Stimulated activated naive CD8-positive, alpha-beta T cell treated with anti-CD3 and anti-CD28 coated beads, Interleukin-15, Interleukin-2, amounts not matched to agents 100 U/mL and 50 U/mL, for 24 hours (primary cell): ENCODE results near the gene PALMD.

Experiments
- ATAC-seq: fragments of 150-1000 bp; cut with Tn5 transposase; one replicate; pipeline ENCODE4 v1.10.0; 2021
- DNase-seq: peaks from one replicate; pipeline ENCODE4 v3.0.0; 2021

The PALMD gene

DNA sequence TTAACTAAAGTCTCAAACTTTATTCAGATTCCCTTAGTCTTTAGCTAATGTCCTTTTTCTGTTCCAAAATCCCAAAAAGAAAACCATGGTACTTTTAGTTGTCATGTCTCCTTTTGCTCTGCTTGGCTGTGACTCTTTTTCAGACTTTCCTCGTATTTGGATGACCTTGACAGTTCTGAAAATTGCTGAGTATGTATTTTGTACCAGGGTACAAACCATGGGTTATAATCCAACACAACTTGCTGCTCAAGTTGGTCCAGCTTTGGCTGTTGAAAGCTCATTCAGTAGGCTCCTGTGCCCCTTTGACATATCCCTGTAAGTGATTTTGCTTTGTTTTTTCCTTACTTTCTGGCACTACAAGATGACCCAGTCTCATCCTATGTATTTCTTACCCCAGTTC lies 51.7 kb downstream of the PALMD start:
- DNase-seq, result no peak
- ATAC-seq, result no peak

DNA sequence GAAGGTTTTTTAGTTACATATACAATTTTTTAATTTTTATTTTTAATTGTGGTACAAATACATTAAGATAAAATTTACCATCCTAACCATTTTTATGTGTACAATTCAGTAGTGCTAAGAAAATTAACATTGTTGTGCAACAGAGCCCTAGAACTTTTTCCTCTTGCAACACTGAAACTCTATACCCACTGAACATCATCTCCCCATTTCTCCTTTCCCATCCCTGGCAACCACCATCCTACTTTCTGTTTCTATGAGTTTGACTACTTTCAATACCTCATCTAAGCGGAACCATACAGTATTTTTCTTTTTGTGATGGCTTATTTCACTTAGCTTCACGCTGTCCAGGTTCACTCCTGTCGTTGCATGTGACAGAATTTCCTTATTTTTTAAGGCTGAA lies 54.1 kb downstream of the PALMD start:
- no peak for DNase-seq

GRCh38 chr1:99702221-99702620 lies 56.3 kb downstream of the PALMD start:
- DNase-seq (no peak), ATAC-seq (no peak)

More for the DNA sequence above, 54.1 kb downstream of the PALMD start:
- no peak for ATAC-seq

DNA sequence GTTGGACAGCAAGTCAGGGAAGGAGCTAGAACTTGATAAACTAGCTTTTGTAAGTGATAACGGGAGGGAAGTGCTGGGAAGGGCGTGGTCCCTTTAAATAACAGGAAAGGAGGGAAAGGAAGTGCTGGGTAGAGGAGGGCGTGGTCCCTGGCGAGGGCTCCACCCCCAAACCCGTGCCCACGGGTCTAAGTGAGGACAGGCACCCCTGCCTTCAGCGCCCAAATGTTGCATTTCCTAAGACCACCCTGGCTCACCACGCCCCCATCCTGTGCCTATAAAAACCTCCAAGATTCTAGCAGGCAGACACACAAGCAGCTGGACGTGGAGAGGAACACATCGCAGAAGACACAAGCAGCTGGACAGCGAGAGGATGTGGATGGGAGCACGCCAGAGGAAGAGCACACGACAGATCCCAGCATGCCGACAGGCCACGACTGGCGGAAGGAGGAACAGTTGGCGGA lies 58.5 kb downstream of the PALMD start:
- no peak for ATAC-seq
- no peak for DNase-seq

DNA sequence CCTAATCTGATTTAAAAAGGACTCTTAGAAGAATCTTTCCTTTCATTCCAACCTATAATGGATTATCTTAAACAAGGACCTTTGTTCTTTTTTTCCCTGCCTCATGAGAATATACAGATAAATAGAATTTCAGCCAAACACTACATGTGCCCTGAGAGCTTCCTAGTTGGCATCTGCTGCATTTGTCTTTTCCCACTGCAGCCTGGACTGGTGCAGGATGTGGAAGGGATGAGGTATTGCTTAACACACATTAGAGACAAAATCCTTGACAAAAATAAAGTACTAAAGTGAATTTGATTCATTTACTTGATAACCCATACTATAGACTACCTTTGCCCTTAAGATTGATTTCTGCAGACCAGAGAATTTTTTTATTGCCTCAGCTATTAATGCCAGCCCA lies 59.5 kb downstream of the PALMD start:
- DNase-seq (no peak), ATAC-seq (no peak)

GRCh38 chr1:99707535-99708142 lies 61.7 kb downstream of the PALMD start:
- DNase-seq (peak; percentile 71), ATAC-seq (no peak)

DNA sequence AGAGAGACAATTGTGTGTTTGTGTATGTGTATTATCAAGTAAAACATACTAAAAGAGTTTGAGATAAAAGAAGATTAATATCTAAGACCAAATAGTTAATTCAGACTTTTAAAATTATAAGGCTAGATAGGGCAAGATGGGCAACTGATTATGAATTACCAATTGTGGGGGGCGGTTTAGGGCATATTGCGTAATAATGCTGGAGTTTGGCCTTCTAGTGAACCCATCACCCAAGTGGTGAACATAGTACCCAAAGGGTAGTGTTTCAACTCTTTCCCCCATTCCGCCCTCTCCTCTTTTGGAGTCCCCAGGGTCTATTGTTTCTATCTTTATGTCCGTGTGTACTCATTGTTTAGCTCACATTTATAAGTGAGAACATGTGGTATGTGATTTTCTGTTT lies 65.1 kb downstream of the PALMD start:
- DNase-seq (no peak), ATAC-seq (no peak)

GRCh38 chr1:99713006-99713405 lies 67.1 kb downstream of the PALMD start:
- no peak for ATAC-seq

DNA sequence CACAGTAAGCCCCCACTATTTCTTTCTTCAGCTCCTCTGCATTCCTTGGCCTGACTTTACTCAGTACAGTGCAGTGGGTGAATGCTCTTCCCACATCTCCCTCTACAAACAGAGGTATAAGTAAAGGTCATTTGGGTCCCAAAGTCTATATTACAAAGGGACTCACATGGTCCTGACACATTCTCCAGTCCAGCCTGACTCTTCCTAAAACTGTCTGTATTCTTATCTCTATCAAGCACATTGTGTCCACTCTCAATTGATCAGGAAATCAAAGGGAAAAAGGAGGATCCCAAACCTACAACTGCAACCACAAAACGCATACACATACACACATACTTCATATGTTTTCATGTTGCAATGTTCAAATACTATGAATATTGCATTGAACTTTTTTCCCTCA lies 71.1 kb downstream of the PALMD start:
- DNase-seq (no peak), ATAC-seq (no peak)

More at GRCh38 chr1:99713006-99713405, 67.1 kb downstream of the PALMD start:
- no peak for DNase-seq

- no peak for ATAC-seq
- no peak for DNase-seq
Observed at GRCh38 chr1:99723251-99723650, 77.3 kb downstream of the PALMD start.

- no peak for ATAC-seq
- no peak for DNase-seq
Observed at GRCh38 chr1:99725996-99726395, 80.1 kb downstream of the PALMD start.

GRCh38 chr1:99726407-99726806 lies 80.5 kb downstream of the PALMD start:
- ATAC-seq (no peak), DNase-seq (no peak)

GRCh38 chr1:99726818-99727217 lies 80.9 kb downstream of the PALMD start:
- DNase-seq (no peak), ATAC-seq (no peak)

DNA sequence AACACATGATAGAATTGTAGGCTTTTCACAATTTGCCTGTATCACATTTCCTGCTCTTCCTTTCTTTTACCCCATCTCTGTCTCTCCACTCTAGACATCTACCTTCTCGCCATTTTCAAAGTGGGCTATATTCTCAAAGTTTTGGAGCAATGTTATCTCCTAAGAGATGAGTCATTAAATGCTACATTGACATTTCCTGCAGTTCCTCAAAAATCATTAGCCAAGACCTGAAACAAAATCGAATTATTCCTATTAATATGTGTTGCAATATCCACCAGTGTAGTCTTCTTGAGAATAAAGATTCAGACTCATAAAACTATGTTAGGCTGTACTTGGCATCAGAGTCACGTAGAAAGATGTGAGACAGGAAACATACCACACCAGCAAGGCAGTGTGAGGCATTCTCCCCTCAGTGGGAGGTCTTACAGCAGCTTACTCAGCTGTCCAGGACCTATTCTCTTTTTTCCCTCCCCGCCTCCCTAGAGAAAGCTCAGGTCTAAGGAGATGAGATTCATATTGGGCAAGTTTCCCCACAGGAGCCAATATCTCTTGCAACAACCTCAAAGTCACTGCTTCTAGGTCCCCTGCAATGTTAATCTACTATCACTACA lies 81.8 kb downstream of the PALMD start:
- no peak for ATAC-seq
- no peak for DNase-seq

- no peak for ATAC-seq
- no peak for DNase-seq
Observed at GRCh38 chr1:99728494-99729235, 82.8 kb downstream of the PALMD start.

DNA sequence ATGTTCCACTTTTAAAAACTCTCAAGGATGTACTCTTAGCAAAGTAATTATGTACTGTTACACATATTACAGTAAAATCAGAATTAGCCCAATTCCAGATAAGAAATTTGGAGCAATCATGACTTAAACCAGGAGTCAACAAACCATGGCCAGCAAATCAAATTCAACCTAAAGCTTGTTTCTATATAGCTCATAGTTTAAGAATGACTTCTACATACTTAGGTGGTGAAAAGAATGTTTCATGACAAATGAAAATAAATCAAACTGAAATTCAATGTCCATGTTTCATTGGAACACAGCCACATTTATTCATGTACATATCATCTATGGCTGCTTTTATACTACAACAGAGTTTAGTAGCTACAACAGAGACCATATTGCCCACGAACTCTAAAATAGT lies 85.5 kb downstream of the PALMD start:
- no peak for ATAC-seq
- no peak for DNase-seq

GRCh38 chr1:99735852-99736251 lies 89.9 kb downstream of the PALMD start:
- no peak for DNase-seq
- no peak for ATAC-seq

DNA sequence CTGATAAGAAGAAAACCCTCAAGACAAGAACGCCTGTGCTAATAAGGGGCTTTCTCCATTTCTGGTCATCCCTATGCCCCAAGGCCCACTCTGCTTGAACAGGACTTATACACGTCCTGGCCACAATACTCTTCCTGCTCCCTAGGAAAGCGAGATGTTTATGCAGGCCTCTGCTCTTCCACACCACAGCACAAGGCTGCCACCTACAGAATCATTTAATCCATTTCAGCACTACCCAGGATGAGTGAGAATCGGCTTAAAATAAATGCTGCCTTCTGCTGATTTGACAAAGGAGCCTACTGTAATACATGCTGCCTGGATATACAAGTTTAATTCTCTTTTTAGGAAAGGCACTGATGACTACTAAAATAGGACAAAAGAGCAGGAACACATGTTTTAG lies 91.1 kb downstream of the PALMD start:
- no peak for DNase-seq
- ATAC-seq, result peak; percentile 40

DNA sequence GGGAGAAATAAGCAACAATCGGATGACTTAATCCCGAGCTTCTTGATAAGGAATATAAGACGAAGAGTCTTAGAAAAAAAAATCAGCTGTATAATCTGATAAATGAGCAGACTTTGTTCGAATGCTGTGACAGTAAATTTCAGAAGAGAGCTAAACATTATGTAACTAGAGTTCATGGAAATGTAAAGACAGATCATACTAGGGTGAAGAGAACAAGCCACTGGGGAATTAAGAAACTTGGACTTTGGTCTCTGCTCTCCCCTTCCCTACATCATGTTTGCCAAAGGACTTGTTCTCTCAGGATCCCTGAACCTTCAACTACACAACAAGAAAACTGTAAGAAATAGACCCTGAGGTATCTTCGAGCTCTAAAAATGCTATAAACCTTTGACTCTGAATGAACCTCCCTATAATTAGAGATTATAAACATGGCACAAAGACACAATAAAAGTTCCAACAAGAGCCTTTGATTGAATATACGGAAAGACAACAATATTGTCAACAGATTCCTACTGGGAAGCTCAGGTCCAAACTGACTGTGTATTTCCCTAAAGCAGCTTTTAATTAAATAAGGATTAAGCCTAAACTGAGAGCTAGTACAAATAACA lies 93.0 kb downstream of the PALMD start:
- no peak for DNase-seq
- no peak for ATAC-seq

- no peak for DNase-seq
- no peak for ATAC-seq
Observed at GRCh38 chr1:99740141-99740540, 94.2 kb downstream of the PALMD start.
